ENCODE measurements around the gene HOXD8. TPM values are rescaled to one million over a fixed set of nuclear protein-coding genes. Genes with fewer than 3 reads are reported as not detected.

Gene HOXD8
- total RNA-seq, 1 donor, result 3.3 TPM

- Histone ChIP-seq H3K27ac (ENCODE audit: low read depth, low read length) (no peak overlapping the region), H3K4me3 (ENCODE audit: insufficient read depth, low read length) (no peak overlapping the region), H3K9me3 (ENCODE audit: low read depth, low read length) (no peaks in the 10 kb centered on the region), H3K79me2 (ENCODE audit: insufficient read depth, low read length) (peaks cover 45% of the 10 kb centered on the region), H4K20me1 (ENCODE audit: insufficient read depth, low read length) (peaks cover 6% of the 10 kb centered on the region), H3K36me3 (ENCODE audit: insufficient read depth, low read length) (no peaks in the 10 kb centered on the region), H3K27me3 (ENCODE audit: insufficient read depth, low read length) (no peaks in the 10 kb centered on the region), H3K4me1 (ENCODE audit: insufficient read depth, low read length) (peaks cover 11% of the 10 kb centered on the region), H2AFZ (ENCODE audit: low read length) (no peak overlapping the region), H3K4me2 (ENCODE audit: insufficient read depth, low read length) (no peak overlapping the region)
- DNase-seq (ENCODE audit: insufficient read length, low spot score, missing footprints), result no peak
- no peak for TF ChIP-seq CTCF (IDR thresholded peaks at IDR 0.05; ENCODE audit: extremely low read depth, low read depth, low read length)
These were observed 12.8 kb downstream of the HOXD8 start for GRCh38 chr2:176142281-176142680.

- Histone ChIP-seq H3K4me3 (ENCODE audit: insufficient read depth, low read length) (no peak overlapping the region), H3K36me3 (ENCODE audit: insufficient read depth, low read length) (no peaks in the 10 kb centered on the region), H4K20me1 (ENCODE audit: insufficient read depth, low read length) (peaks cover 10% of the 10 kb centered on the region), H3K9me3 (ENCODE audit: low read depth, low read length) (no peaks in the 10 kb centered on the region), H3K4me2 (ENCODE audit: insufficient read depth, low read length) (no peak overlapping the region), H3K27ac (ENCODE audit: low read depth, low read length) (no peak overlapping the region), H3K4me1 (ENCODE audit: insufficient read depth, low read length) (no peaks in the 10 kb centered on the region), H3K27me3 (ENCODE audit: insufficient read depth, low read length) (no peaks in the 10 kb centered on the region), H3K79me2 (ENCODE audit: insufficient read depth, low read length) (peaks cover 21% of the 10 kb centered on the region), H2AFZ (ENCODE audit: low read length) (no peak overlapping the region)
- DNase-seq (ENCODE audit: insufficient read length, low spot score, missing footprints), result no peak
- no peak for TF ChIP-seq CTCF (IDR thresholded peaks at IDR 0.05; ENCODE audit: extremely low read depth, low read depth, low read length)
These were observed 15.8 kb downstream of the HOXD8 start for GRCh38 chr2:176145085-176145969.

GRCh38 chr2:176146101-176146500 is 16.6 kb downstream of the HOXD8 start:
- H3K9me3 ChIP-seq (ENCODE audit: low read depth, low read length), result no peaks in the 10 kb centered on the region
- H2AFZ ChIP-seq (ENCODE audit: low read length), result no peak overlapping the region
- H3K4me2 ChIP-seq (ENCODE audit: insufficient read depth, low read length), result no peak overlapping the region
- H3K36me3 ChIP-seq (ENCODE audit: insufficient read depth, low read length), result no peaks in the 10 kb centered on the region
- H3K79me2 ChIP-seq (ENCODE audit: insufficient read depth, low read length), result peaks cover 19% of the 10 kb centered on the region
- no peaks in the 10 kb centered on the region for H3K27me3 ChIP-seq (ENCODE audit: insufficient read depth, low read length)
- H3K4me3 ChIP-seq (ENCODE audit: insufficient read depth, low read length), result no peak overlapping the region
- no peaks in the 10 kb centered on the region for H3K4me1 ChIP-seq (ENCODE audit: insufficient read depth, low read length)
- H4K20me1 ChIP-seq (ENCODE audit: insufficient read depth, low read length), result peaks cover 8% of the 10 kb centered on the region
- H3K27ac ChIP-seq (ENCODE audit: low read depth, low read length), result no peak overlapping the region
- no peak for TF ChIP-seq CTCF (IDR thresholded peaks at IDR 0.05; ENCODE audit: extremely low read depth, low read depth, low read length)
- DNase-seq (ENCODE audit: insufficient read length, low spot score, missing footprints), result peak; percentile 70

GRCh38 chr2:176146645-176147044 is 17.1 kb downstream of the HOXD8 start:
- Histone ChIP-seq H2AFZ (ENCODE audit: low read length) (no peak overlapping the region), H3K36me3 (ENCODE audit: insufficient read depth, low read length) (no peaks in the 10 kb centered on the region), H4K20me1 (ENCODE audit: insufficient read depth, low read length) (peaks cover 6% of the 10 kb centered on the region), H3K79me2 (ENCODE audit: insufficient read depth, low read length) (peaks cover 13% of the 10 kb centered on the region), H3K9me3 (ENCODE audit: low read depth, low read length) (no peaks in the 10 kb centered on the region), H3K27me3 (ENCODE audit: insufficient read depth, low read length) (no peaks in the 10 kb centered on the region), H3K27ac (ENCODE audit: low read depth, low read length) (no peak overlapping the region), H3K4me3 (ENCODE audit: insufficient read depth, low read length) (no peak overlapping the region), H3K4me1 (ENCODE audit: insufficient read depth, low read length) (no peaks in the 10 kb centered on the region), H3K4me2 (ENCODE audit: insufficient read depth, low read length) (no peak overlapping the region)
- no peak for DNase-seq (ENCODE audit: insufficient read length, low spot score, missing footprints)
- TF ChIP-seq CTCF (IDR thresholded peaks at IDR 0.05; ENCODE audit: extremely low read depth, low read depth, low read length), result no peak
